HepG2 (cell line): ENCODE results near the gene MPZ. TPM values are rescaled to one million over a fixed set of nuclear protein-coding genes. Genes with fewer than 3 reads are reported as not detected.

Experiments used
- CCAR2 ChIP-seq: fragments of 200-400 bp; formaldehyde crosslinking; optimal IDR thresholded peaks from 2 replicates; pipeline ENCODE3; 2018; ENCODE audit warnings: low read depth, mild to moderate bottlenecking, low read length, moderate library complexity
- ETV6 ChIP-seq: sonication (generic); formaldehyde crosslinking; conservative IDR thresholded peaks from 2 replicates; pipeline ENCODE4 v1.4.0; 2020; ENCODE audit warnings: missing genetic modification reagents
- GATAD1 ChIP-seq: IDR thresholded peaks from 2 replicates; pipeline ENCODE4 v1.6.1; 2016; ENCODE audit warnings: missing genetic modification reagents, missing compliant biosample characterization
- HCFC1 ChIP-seq: fragments of 150-350 bp; IDR thresholded peaks from 2 replicates; pipeline ENCODE4 v1.6.1; 2014; ENCODE audit warnings: low read depth, low read length
- HMGXB4 ChIP-seq, 2 experiments: sonication (generic) in 1 of 2; formaldehyde crosslinking in 1 of 2; IDR thresholded peaks; 2 replicates each; pipeline versions ENCODE4 v1.4.0 to v1.6.1; 2018 to 2020; ENCODE audit warnings: missing genetic modification reagents in 2 of 2, borderline replicate concordance in 1 of 2, low read depth in 1 of 2, mild to moderate bottlenecking in 1 of 2, missing biosample characterization in 1 of 2
- HNF1A ChIP-seq, 2 experiments: sonication (generic) in 1 of 2; formaldehyde crosslinking in 1 of 2; IDR thresholded peaks; 2 replicates each; pipeline versions ENCODE4 v1.4.0 to v1.6.1; 2016 to 2020; ENCODE audit warnings: borderline replicate concordance in 1 of 2, low read depth in 1 of 2, mild to moderate bottlenecking in 1 of 2, missing genetic modification reagents in 1 of 2
- JUNB ChIP-seq: sonication (generic); formaldehyde crosslinking; IDR thresholded peaks from 2 replicates; pipeline ENCODE4 v1.8.0; 2022; ENCODE audit warnings: missing genetic modification reagents, mild to moderate bottlenecking, borderline replicate concordance
- KAT7 ChIP-seq: IDR thresholded peaks from 2 replicates; pipeline ENCODE4 v1.6.1; 2018; ENCODE audit warnings: borderline replicate concordance, missing compliant biosample characterization
- SATB2 ChIP-seq: sonication (generic); formaldehyde crosslinking; IDR thresholded peaks from 2 replicates; pipeline ENCODE4 v1.5.0; 2020; ENCODE audit warnings: missing genetic modification reagents
- ZFY ChIP-seq: sonication (generic); formaldehyde crosslinking; IDR thresholded peaks from 2 replicates; pipeline ENCODE4 v1.4.0; 2020; ENCODE audit warnings: missing genetic modification reagents
- ZFYVE20 ChIP-seq: sonication (generic); formaldehyde crosslinking; IDR thresholded peaks from 2 replicates; pipeline ENCODE4 v1.8.0; 2023; ENCODE audit warnings: low read depth, mild to moderate bottlenecking, moderate library complexity, missing genetic modification reagents, borderline replicate concordance
- ZNF589 ChIP-seq: sonication (generic); formaldehyde crosslinking; conservative IDR thresholded peaks from 2 replicates; pipeline ENCODE4 v1.8.0; 2022; ENCODE audit warnings: mild to moderate bottlenecking, moderate library complexity, missing genetic modification reagents
- ZSCAN25 ChIP-seq: sonication (generic); formaldehyde crosslinking; IDR thresholded peaks from 2 replicates; pipeline ENCODE4 v1.8.0; 2022; ENCODE audit warnings: mild to moderate bottlenecking, missing genetic modification reagents
- polyA plus RNA-seq, 8 experiments: library from polyadenylated mRNA; depleted of rRNA in 3 of 8; stranded (reverse) in 7 of 8; unstranded in 1 of 8; fragments of >200 nt; fragmentation: Illumina TruSeq in 4 of 8; extraction: Trizol in 4 of 8; gene quantifications; 2 replicates each; pipeline versions ENCODE4 v1.2.1 to v1.2.3, GENCODE V29; 2011 to 2016; ENCODE audit warnings: low read depth in 4 of 8, missing spikeins in 1 of 8, mixed read lengths in 1 of 8; ENCODE audit not compliant: insufficient read depth in 1 of 8
- total RNA-seq, 5 experiments: library from RNA; depleted of rRNA; stranded (reverse); fragments of >200 nt; fragmentation: Illumina TruSeq; extraction: Trizol; gene quantifications; 2 replicates each; pipeline ENCODE4 v1.2.3, GENCODE V29; 2016; ENCODE audit warnings: low read depth in 1 of 5
- TF ChIP-seq, protein P1 (sequence below): sonication (generic); formaldehyde crosslinking; IDR thresholded peaks from 2 replicates; pipeline ENCODE4 v1.9.0; 2022; ENCODE audit warnings: missing genetic modification reagents, mild to moderate bottlenecking, borderline replicate concordance
- TF ChIP-seq, protein P2 (sequence below): sonication (generic); formaldehyde crosslinking; IDR thresholded peaks from 2 replicates; pipeline ENCODE4 v1.5.1; 2020; ENCODE audit warnings: missing genetic modification reagents, mild to moderate bottlenecking, borderline replicate concordance
- TF ChIP-seq, protein P3 (sequence below): IDR thresholded peaks from 2 replicates; pipeline ENCODE4 v1.6.1; 2016; ENCODE audit warnings: low read depth, control low read depth

MPZ gene
- total and polyA plus RNA-seq, 2 of the 13 experiments (the other 11 are each of a cell fraction or from before 2014, with no cell fraction given) = 18.3 to 24.6 TPM

- TF ChIP-seq, protein P1, sequence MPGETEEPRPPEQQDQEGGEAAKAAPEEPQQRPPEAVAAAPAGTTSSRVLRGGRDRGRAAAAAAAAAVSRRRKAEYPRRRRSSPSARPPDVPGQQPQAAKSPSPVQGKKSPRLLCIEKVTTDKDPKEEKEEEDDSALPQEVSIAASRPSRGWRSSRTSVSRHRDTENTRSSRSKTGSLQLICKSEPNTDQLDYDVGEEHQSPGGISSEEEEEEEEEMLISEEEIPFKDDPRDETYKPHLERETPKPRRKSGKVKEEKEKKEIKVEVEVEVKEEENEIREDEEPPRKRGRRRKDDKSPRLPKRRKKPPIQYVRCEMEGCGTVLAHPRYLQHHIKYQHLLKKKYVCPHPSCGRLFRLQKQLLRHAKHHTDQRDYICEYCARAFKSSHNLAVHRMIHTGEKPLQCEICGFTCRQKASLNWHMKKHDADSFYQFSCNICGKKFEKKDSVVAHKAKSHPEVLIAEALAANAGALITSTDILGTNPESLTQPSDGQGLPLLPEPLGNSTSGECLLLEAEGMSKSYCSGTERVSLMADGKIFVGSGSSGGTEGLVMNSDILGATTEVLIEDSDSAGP (CRISPR knock-in tag) = no peak
- TF ChIP-seq HMGXB4 (CRISPR knock-in tag; IDR thresholded peaks at IDR 0.05; ENCODE audit: borderline replicate concordance in 1 of 2, low read depth in 1 of 2) (no peak), HNF1A (IDR thresholded peaks at IDR 0.05; ENCODE audit: low read depth) (no peak), HNF1A (CRISPR knock-in tag; IDR thresholded peaks at IDR 0.05; ENCODE audit: borderline replicate concordance) (no peak), HCFC1 (no peak), ZFYVE20 (CRISPR knock-in tag) (no peak), ETV6 (no peak), CCAR2 (no peak), ZNF589 (CRISPR knock-in tag) (no peak), KAT7 (CRISPR knock-in tag) (no peak), SATB2 (no peak), ZFY (CRISPR knock-in tag) (no peak), JUNB (CRISPR knock-in tag) (no peak), GATAD1 (CRISPR knock-in tag) (no peak), ZSCAN25 (CRISPR knock-in tag) (no peak)
- TF ChIP-seq, protein P2, sequence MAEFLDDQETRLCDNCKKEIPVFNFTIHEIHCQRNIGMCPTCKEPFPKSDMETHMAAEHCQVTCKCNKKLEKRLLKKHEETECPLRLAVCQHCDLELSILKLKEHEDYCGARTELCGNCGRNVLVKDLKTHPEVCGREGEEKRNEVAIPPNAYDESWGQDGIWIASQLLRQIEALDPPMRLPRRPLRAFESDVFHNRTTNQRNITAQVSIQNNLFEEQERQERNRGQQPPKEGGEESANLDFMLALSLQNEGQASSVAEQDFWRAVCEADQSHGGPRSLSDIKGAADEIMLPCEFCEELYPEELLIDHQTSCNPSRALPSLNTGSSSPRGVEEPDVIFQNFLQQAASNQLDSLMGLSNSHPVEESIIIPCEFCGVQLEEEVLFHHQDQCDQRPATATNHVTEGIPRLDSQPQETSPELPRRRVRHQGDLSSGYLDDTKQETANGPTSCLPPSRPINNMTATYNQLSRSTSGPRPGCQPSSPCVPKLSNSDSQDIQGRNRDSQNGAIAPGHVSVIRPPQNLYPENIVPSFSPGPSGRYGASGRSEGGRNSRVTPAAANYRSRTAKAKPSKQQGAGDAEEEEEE (CRISPR knock-in tag) = no peak
- TF ChIP-seq, protein P3, sequence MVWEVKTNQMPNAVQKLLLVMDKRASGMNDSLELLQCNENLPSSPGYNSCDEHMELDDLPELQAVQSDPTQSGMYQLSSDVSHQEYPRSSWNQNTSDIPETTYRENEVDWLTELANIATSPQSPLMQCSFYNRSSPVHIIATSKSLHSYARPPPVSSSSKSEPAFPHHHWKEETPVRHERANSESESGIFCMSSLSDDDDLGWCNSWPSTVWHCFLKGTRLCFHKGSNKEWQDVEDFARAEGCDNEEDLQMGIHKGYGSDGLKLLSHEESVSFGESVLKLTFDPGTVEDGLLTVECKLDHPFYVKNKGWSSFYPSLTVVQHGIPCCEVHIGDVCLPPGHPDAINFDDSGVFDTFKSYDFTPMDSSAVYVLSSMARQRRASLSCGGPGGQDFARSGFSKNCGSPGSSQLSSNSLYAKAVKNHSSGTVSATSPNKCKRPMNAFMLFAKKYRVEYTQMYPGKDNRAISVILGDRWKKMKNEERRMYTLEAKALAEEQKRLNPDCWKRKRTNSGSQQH (CRISPR knock-in tag) = no peak
Measured at GRCh38 chr1:161307230-161307768, 2.5 kb downstream of the MPZ start (continued).
